ENCODE measurements around the gene FGD4.

The FGD4 gene

GRCh38 chr12:32399370-32400113 lies at the start of gene FGD4:
TSS of gene FGD4 (plus strand) at chr12:32399558.
- DNase-seq = peak; percentile 86

GRCh38 chr12:32353540-32353939 lies 45.8 kb upstream of the FGD4 start:
- no peak for DNase-seq

- DNase-seq = no peak
Measured at GRCh38 chr12:32357601-32358249, 41.6 kb upstream of the FGD4 start.

- DNase-seq = no peak
Measured at GRCh38 chr12:32360956-32361355, 38.4 kb upstream of the FGD4 start.

GRCh38 chr12:32362892-32363291 lies 36.5 kb upstream of the FGD4 start:
- no peak for DNase-seq

GRCh38 chr12:32365473-32366064 lies 33.8 kb upstream of the FGD4 start:
- DNase-seq = peak; percentile 45

GRCh38 chr12:32366714-32367113 lies 32.6 kb upstream of the FGD4 start:
- no peak for DNase-seq

GRCh38 chr12:32367381-32367780 lies 32.0 kb upstream of the FGD4 start:
- no peak for DNase-seq

GRCh38 chr12:32369202-32369601 lies 30.2 kb upstream of the FGD4 start:
- DNase-seq = no peak

- DNase-seq = no peak
Measured at GRCh38 chr12:32377344-32378055, 21.9 kb upstream of the FGD4 start.

GRCh38 chr12:32379213-32379612 lies 20.1 kb upstream of the FGD4 start:
- no peak for DNase-seq

GRCh38 chr12:32379667-32380066 lies 19.7 kb upstream of the FGD4 start:
- no peak for DNase-seq

GRCh38 chr12:32382226-32382625 lies 17.1 kb upstream of the FGD4 start:
- DNase-seq = no peak

GRCh38 chr12:32390572-32391219 lies 8.7 kb upstream of the FGD4 start:
- DNase-seq = peak; percentile 25

GRCh38 chr12:32395026-32395425 lies 4.3 kb upstream of the FGD4 start:
- no peak for DNase-seq

GRCh38 chr12:32397696-32398095 lies 1.7 kb upstream of the FGD4 start:
- no peak for DNase-seq

GRCh38 chr12:32398181-32398580 lies 1.2 kb upstream of the FGD4 start:
- DNase-seq = no peak

GRCh38 chr12:32398816-32399369 lies 465 bp upstream of the FGD4 start:
- no peak for DNase-seq

- no peak for DNase-seq
Measured at GRCh38 chr12:32400114-32400672, 835 bp downstream of the FGD4 start.

GRCh38 chr12:32400866-32401265 lies 1.5 kb downstream of the FGD4 start:
- DNase-seq = no peak

- DNase-seq = no peak
Measured at GRCh38 chr12:32402170-32402569, 2.8 kb downstream of the FGD4 start.

GRCh38 chr12:32402946-32403345 lies 3.6 kb downstream of the FGD4 start:
- no peak for DNase-seq
